Stimulated activated CD4-positive, alpha-beta T cell treated with anti-CD3 and anti-CD28 coated beads, Interleukin-15, amount 100 ng/mL, for 1 hour (primary cell): Measurements from ENCODE around the gene HSPBAP1.

Source experiments
- DNase-seq, 2 donors: peaks; one replicate each; pipeline ENCODE4 v3.0.0-alpha.2; 2020; ENCODE audit warnings: low read depth in 1 of 2, low spot score in 1 of 2

Gene HSPBAP1

GRCh38 chr3:122793568-122794416 is at the start of gene HSPBAP1:
Gene HSPBAP1, minus strand, starts transcription at chr3:122793831. Its CDS starts 151 bp downstream, at chr3:122793680.
- peak; percentile 74 to 81 for DNase-seq

GRCh38 chr3:122835590-122835989 is 42.0 kb upstream of the HSPBAP1 start:
- no peak for DNase-seq

- no peak for DNase-seq
Measured at GRCh38 chr3:122828281-122828680, 34.6 kb upstream of the HSPBAP1 start.

GRCh38 chr3:122826278-122826677 is 32.6 kb upstream of the HSPBAP1 start:
- no peak for DNase-seq

GRCh38 chr3:122825460-122825859 is 31.8 kb upstream of the HSPBAP1 start:
- DNase-seq = no peak

GRCh38 chr3:122824465-122825381 is 31.1 kb upstream of the HSPBAP1 start:
- DNase-seq = no peak

GRCh38 chr3:122816587-122816986 is 23.0 kb upstream of the HSPBAP1 start:
- no peak for DNase-seq

GRCh38 chr3:122810734-122811133 is 17.1 kb upstream of the HSPBAP1 start:
- no peak for DNase-seq

- DNase-seq = no peak
Measured at GRCh38 chr3:122803977-122804376, 10.3 kb upstream of the HSPBAP1 start.

- no peak for DNase-seq
Measured at GRCh38 chr3:122802323-122802722, 8.7 kb upstream of the HSPBAP1 start.

GRCh38 chr3:122800706-122801237 is 7.1 kb upstream of the HSPBAP1 start:
- no peak for DNase-seq

- DNase-seq = no peak
Measured at GRCh38 chr3:122800031-122800430, 6.4 kb upstream of the HSPBAP1 start.

GRCh38 chr3:122799322-122799721 is 5.7 kb upstream of the HSPBAP1 start:
- DNase-seq = no peak

GRCh38 chr3:122797291-122797690 is 3.7 kb upstream of the HSPBAP1 start:
- no peak for DNase-seq

GRCh38 chr3:122795674-122796195 is 2.1 kb upstream of the HSPBAP1 start:
- no peak for DNase-seq

GRCh38 chr3:122794779-122795673 is 1.4 kb upstream of the HSPBAP1 start, which contains the start of gene SLC49A4:
Gene SLC49A4, plus strand, starts transcription at chr3:122795069. Its CDS starts 124 bp downstream, at chr3:122795193.
- peak; percentile 41 to 54 for DNase-seq

GRCh38 chr3:122794483-122794778 is 800 bp upstream of the HSPBAP1 start:
- no peak for DNase-seq

GRCh38 chr3:122789585-122790273 is 3.9 kb downstream of the HSPBAP1 start:
- no peak for DNase-seq

GRCh38 chr3:122787872-122788271 is 5.8 kb downstream of the HSPBAP1 start:
- no peak for DNase-seq

- no peak for DNase-seq
Measured at GRCh38 chr3:122786066-122786465, 7.6 kb downstream of the HSPBAP1 start.
